NCI-H146 treated with DMSO at 0.1 percent for 48 hours (cell line): ENCODE results near the gene TMEM131.

Experiments used
- DNase-seq: peaks from one replicate; lab custom pipeline; 2025; ENCODE audit not compliant: unreplicated experiment; lab: John Stamatoyannopoulos, UW

TMEM131 gene

GRCh38 chr2:97766567-97766966, 229.2 kb downstream of the TMEM131 start:
- no peak for DNase-seq

- DNase-seq, result no peak
These were observed 229.8 kb downstream of the TMEM131 start for GRCh38 chr2:97765933-97766332.

- DNase-seq, result no peak
These were observed 231.0 kb downstream of the TMEM131 start for GRCh38 chr2:97764559-97765263.

GRCh38 chr2:97763176-97763845, 232.4 kb downstream of the TMEM131 start:
- DNase-seq, result no peak

- no peak for DNase-seq
These were observed 234.6 kb downstream of the TMEM131 start for GRCh38 chr2:97761192-97761591.

- no peak for DNase-seq
These were observed 235.2 kb downstream of the TMEM131 start for GRCh38 chr2:97760480-97761049.

GRCh38 chr2:97759727-97760407, 235.9 kb downstream of the TMEM131 start:
- DNase-seq, result no peak

GRCh38 chr2:97758131-97758705, 237.5 kb downstream of the TMEM131 start:
- DNase-seq, result no peak

GRCh38 chr2:97757062-97757461, 238.7 kb downstream of the TMEM131 start:
- no peak for DNase-seq

- DNase-seq, result no peak
These were observed 240.3 kb downstream of the TMEM131 start for GRCh38 chr2:97755491-97755890.

GRCh38 chr2:97754690-97755346, 240.9 kb downstream of the TMEM131 start:
- DNase-seq, result no peak

- DNase-seq, result no peak
These were observed 243.1 kb downstream of the TMEM131 start for GRCh38 chr2:97752342-97753334.

GRCh38 chr2:97751752-97752151, 244.0 kb downstream of the TMEM131 start:
- DNase-seq, result no peak

- no peak for DNase-seq
These were observed 245.7 kb downstream of the TMEM131 start for GRCh38 chr2:97750017-97750416.

GRCh38 chr2:97749581-97749980, 246.2 kb downstream of the TMEM131 start:
- no peak for DNase-seq

GRCh38 chr2:97747716-97748115, 248.0 kb downstream of the TMEM131 start:
- DNase-seq, result no peak

- no peak for DNase-seq
These were observed 248.5 kb downstream of the TMEM131 start for GRCh38 chr2:97747285-97747684.

- no peak for DNase-seq
These were observed 250.1 kb downstream of the TMEM131 start for GRCh38 chr2:97745474-97746174.

GRCh38 chr2:97743913-97744312, 251.8 kb downstream of the TMEM131 start:
- DNase-seq, result no peak
